ENCODE measurements around the gene SLC30A4.

- TF ChIP-seq ZNF274 (IDR thresholded peaks at IDR 0.05; ENCODE audit: low read depth, low read length) = no peak
- no peak for TF ChIP-seq YY1 (IDR thresholded peaks at IDR 0.05; ENCODE audit: insufficient read depth, insufficient read length)
These were observed 73.2 kb downstream of the SLC30A4 start for GRCh38 chr15:45449395-45449794.
